Measurements from ENCODE around the gene CARNS1. TPM values are rescaled to one million over a fixed set of nuclear protein-coding genes. Genes with fewer than 3 reads are reported as not detected.
A peak's percentile ranks its signal among the peaks of the same experiment; 100 is the strongest.

The CARNS1 gene
- total and polyA plus RNA-seq, 2 of the 8 experiments (the other 6 are each of a cell fraction or from before 2014, with no cell fraction given), result 0.82 to 1.1 TPM

DNA sequence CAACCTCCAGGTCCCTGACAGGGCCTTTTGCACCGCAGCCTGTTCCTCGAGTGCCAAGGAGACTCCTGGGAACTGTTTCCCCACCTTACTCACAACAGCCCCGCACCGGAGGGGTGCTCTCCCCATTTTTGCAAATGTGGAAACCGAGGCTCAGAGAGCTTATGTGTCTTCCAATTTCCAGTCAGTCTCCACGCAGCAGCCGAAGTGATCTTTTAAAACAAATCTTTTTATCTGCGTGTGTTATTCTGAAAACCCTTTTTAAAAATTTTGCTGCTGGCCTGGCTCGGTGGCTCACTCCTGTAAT lies 54.0 kb downstream of the CARNS1 start:
- Histone ChIP-seq H3K14ac (ENCODE audit: insufficient read length) (no peak overlapping the region), H3K4me2 (ENCODE audit: insufficient read depth in 1 of 2, low read depth in 2 of 2, low read length in 2 of 2) (peak overlapping the region; percentile 61 to 81; a peak in 3 of 4 replicates), H3K23ac (ENCODE audit: insufficient read length) (no peak overlapping the region), H2BK20ac (ENCODE audit: low read length) (no peak overlapping the region), H3K9me3 (ENCODE audit: insufficient read depth in 2 of 2, low read depth in 1 of 2, low read length in 1 of 2) (no peaks in the 10 kb centered on the region), H3K79me2 (ENCODE audit: control insufficient read depth in 1 of 2, insufficient read depth in 2 of 2, low read length in 2 of 2) (peaks cover 0 to 3% of the 10 kb centered on the region in 2 experiments; a peak in 2 of 4 replicates), H2BK120ac (replicated peaks; ENCODE audit: low read depth, low read length) (no peak overlapping the region), H3K23me2 (ENCODE audit: low read depth, low read length) (peaks cover 6% of the 10 kb centered on the region), H3K36me3 (ENCODE audit: control insufficient read depth in 2 of 4, insufficient read depth in 4 of 4, low read length in 3 of 4) (no peaks in the 10 kb centered on the region), H2AFZ (ENCODE audit: low read length) (peak overlapping the region; percentile 47; the same call in 1 of the 2 replicates), H3K18ac (ENCODE audit: extremely low read depth, low read length) (no peak overlapping the region; the same call in 1 of the 2 replicates), H2AK5ac (ENCODE audit: low read depth, low read length) (no peak overlapping the region), H4K8ac (ENCODE audit: extremely low read depth, insufficient read depth, low read length) (peak overlapping the region; percentile 96; the same call in 1 of the 2 replicates), H4K91ac (replicated peaks; ENCODE audit: insufficient read length, low read length) (peak overlapping the region; percentile 61), H3K9ac (replicated peaks in 1 of 4; ENCODE audit: extremely low read depth in 1 of 4, low read depth in 3 of 4, low read length in 3 of 4) (no peak overlapping the region; a peak in 1 of 7 replicates), H4K20me1 (replicated peaks in 1 of 2; ENCODE audit: control insufficient read depth in 1 of 2, insufficient read depth in 2 of 2, low read length in 2 of 2) (peaks cover 0 to 3% of the 10 kb centered on the region in 2 experiments), H3K27me3 (replicated peaks in 1 of 4; ENCODE audit: control insufficient read depth in 3 of 4, extremely low read depth in 1 of 4, insufficient read depth in 3 of 4, low read length in 3 of 4) (no peaks in the 10 kb centered on the region), H3K56ac (replicated peaks; ENCODE audit: insufficient read length, low read depth, low read length) (no peak overlapping the region), H2BK5ac (ENCODE audit: low read depth, low read length) (no peak overlapping the region), H3K4me3 (ENCODE audit: extremely low read depth in 1 of 4, insufficient read depth in 2 of 4, low read depth in 3 of 4, low read length in 4 of 4) (peak overlapping the region; percentile 12 to 90 (median 48); a peak in 7 of 8 replicates), H4K5ac (ENCODE audit: insufficient read length, low read depth, low read length) (peak overlapping the region; percentile 67), H2BK15ac (ENCODE audit: low read length) (no peak overlapping the region), H3K79me1 (ENCODE audit: low read depth, low read length) (peaks cover 2% of the 10 kb centered on the region), H3K4me1 (replicated peaks in 1 of 4; ENCODE audit: control insufficient read depth in 3 of 4, insufficient read depth in 4 of 4, low read length in 3 of 4) (peaks cover 0 to 9% (median 3%) of the 10 kb centered on the region in 4 experiments; a peak in 5 of 7 replicates), H2BK12ac (ENCODE audit: low read depth, low read length) (no peak overlapping the region), H3K4ac (replicated peaks; ENCODE audit: insufficient read length, low read depth, low read length) (no peak overlapping the region), H3K27ac (ENCODE audit: low read depth, low read length) (no peak overlapping the region)
- CTCF ChIA-PET (ENCODE audit: partially characterized antibody), result interaction anchor here (0.7 to 1.6 kb wide), 5 partner anchors 12 to 1580 kb away, joined by 3 to 7 read pairs (median 5); partner anchors contain the start of gene TPCN2
- POLR2A ChIA-PET (ENCODE audit: partially characterized antibody), result interaction anchor here (1.0 to 4.6 kb wide), 10 partner anchors 12 to 98 kb away, joined by 3 to 36 read pairs (median 5); partner anchors contain the start of genes PPP1CA, PTPRCAP and RPS6KB2
- WGBS, 2 experiments (ENCODE audit: extremely low coverage in 1 of 2, insufficient coverage in 1 of 2, insufficient read length in 1 of 2, insufficient replicate concordance in 2 of 2, low coverage in 1 of 2, low lambda C conversion rate in 2 of 2, missing lambda C conversion rate in 1 of 2), result 49% methylated on average over 9 of the region's 9 CpGs; no CpG with 5 or more reads in 1 of the 2 experiments
- DNase-seq (ENCODE audit: low read depth in 1 of 2, low spot score in 2 of 2), result no peak
- FAIRE-seq, result no peak
- TF ChIP-seq GTF2F1 (IDR thresholded peaks at IDR 0.05; ENCODE audit: borderline replicate concordance, low read depth, low read length) (no peak), BCL11A (IDR thresholded peaks at IDR 0.05; ENCODE audit: low read depth in 2 of 2, low read length in 2 of 2) (no peak), KDM4A (IDR thresholded peaks at IDR 0.05; ENCODE audit: low read depth, low read length, severe bottlenecking) (peak; percentile 54)
